HG03196 (cell line): ENCODE results near the gene IMPA2.

Experiments
- ATAC-seq: cut with Tn5 transposase; IDR thresholded peaks from one replicate; pipeline ENCODE4 v1.9.1; 2021; ENCODE audit not compliant: unreplicated experiment

The IMPA2 gene

GRCh38 chr18:11987527-11987926 is 6.2 kb downstream of the IMPA2 start:
- ATAC-seq: no peak

- no peak for ATAC-seq
These were observed 7.9 kb downstream of the IMPA2 start for GRCh38 chr18:11989174-11989573.

- no peak for ATAC-seq
These were observed 8.7 kb downstream of the IMPA2 start for GRCh38 chr18:11989966-11990380.

- no peak for ATAC-seq
These were observed 9.2 kb downstream of the IMPA2 start for GRCh38 chr18:11990539-11990938.

- no peak for ATAC-seq
These were observed 9.9 kb downstream of the IMPA2 start for GRCh38 chr18:11991021-11991795.

- ATAC-seq: no peak
These were observed 10.9 kb downstream of the IMPA2 start for GRCh38 chr18:11992096-11992790.

GRCh38 chr18:11993264-11993916 is 12.1 kb downstream of the IMPA2 start:
- no peak for ATAC-seq

GRCh38 chr18:11994336-11994702 is 13.0 kb downstream of the IMPA2 start:
- ATAC-seq: no peak

- no peak for ATAC-seq
These were observed 13.6 kb downstream of the IMPA2 start for GRCh38 chr18:11994703-11995444.

- ATAC-seq: peak; percentile 72
These were observed 14.3 kb downstream of the IMPA2 start for GRCh38 chr18:11995445-11996189.

GRCh38 chr18:11996190-11996754 is 15.0 kb downstream of the IMPA2 start:
- no peak for ATAC-seq

- ATAC-seq: no peak
These were observed 15.6 kb downstream of the IMPA2 start for GRCh38 chr18:11996907-11997306.

- ATAC-seq: no peak
These were observed 16.2 kb downstream of the IMPA2 start for GRCh38 chr18:11997466-11997865.

GRCh38 chr18:11998193-11998592 is 16.9 kb downstream of the IMPA2 start:
- ATAC-seq: no peak

GRCh38 chr18:11999429-11999828 is 18.1 kb downstream of the IMPA2 start:
- ATAC-seq: no peak

- no peak for ATAC-seq
These were observed 18.9 kb downstream of the IMPA2 start for GRCh38 chr18:12000072-12000659.

- no peak for ATAC-seq
These were observed 20.1 kb downstream of the IMPA2 start for GRCh38 chr18:12001421-12001820.

GRCh38 chr18:12003894-12004293 is 22.6 kb downstream of the IMPA2 start:
- no peak for ATAC-seq

- ATAC-seq: no peak
These were observed 24.5 kb downstream of the IMPA2 start for GRCh38 chr18:12005538-12006487.
